ENCODE results near the gene CAPN10. TPM values are rescaled to one million over a fixed set of nuclear protein-coding genes. Genes with fewer than 3 reads are reported as not detected.
A peak's percentile ranks its signal among the peaks of the same experiment; 100 is the strongest.

CAPN10 gene
- total and polyA plus RNA-seq, 5 experiments from 2014 or later, result 6.7 to 93.2 (median 21.4) TPM

- DNase-seq (peak in 1 of 10 donors; percentile 43), ATAC-seq (no peak)
- Mint-ChIP-seq H3K9me3 (peaks cover 0 to 30% (median 10%) of the 10 kb centered on the region in 9 donors), H3K27ac (no peak overlapping the region), H3K36me3 (peaks cover 0 to 20% (median 15%) of the 10 kb centered on the region in 3 donors), H3K4me1 (peaks cover 4 to 9% (median 5%) of the 10 kb centered on the region in 4 donors), H3K4me3 (no peak overlapping the region), H3K27me3 (no peaks in the 10 kb centered on the region)
- POLR2A ChIA-PET, result no interaction called here
Observed at GRCh38 chr2:240631548-240632305, 45.2 kb downstream of the CAPN10 start.

DNA sequence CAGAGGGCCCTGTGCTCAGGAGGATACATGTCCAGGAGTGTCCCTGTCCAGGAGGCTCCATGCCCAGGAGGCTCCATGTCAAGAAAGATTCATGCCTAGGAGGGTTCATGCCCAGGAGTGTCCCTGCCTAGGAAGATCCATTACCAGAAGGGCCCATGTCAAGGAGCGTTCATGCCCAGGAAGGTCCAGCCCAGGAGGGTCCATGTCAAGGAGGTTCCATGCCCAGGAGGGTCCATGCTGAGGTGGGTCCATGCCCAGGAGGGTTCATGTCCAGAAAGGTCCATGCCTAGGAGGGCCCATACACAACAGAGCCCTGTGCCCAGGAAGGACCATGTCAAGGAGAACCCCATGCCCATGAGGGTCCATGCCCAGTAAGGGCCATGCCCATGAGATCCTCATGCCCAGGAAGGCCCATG, 45.8 kb downstream of the CAPN10 start:
- Mint-ChIP-seq H3K36me3 (peaks cover 0 to 20% (median 15%) of the 10 kb centered on the region in 3 donors), H3K4me3 (no peak overlapping the region), H3K9me3 (peaks cover 0 to 30% (median 10%) of the 10 kb centered on the region in 9 donors), H3K27me3 (no peaks in the 10 kb centered on the region), H3K4me1 (peaks cover 0 to 4% (median 0%) of the 10 kb centered on the region in 4 donors), H3K27ac (no peak overlapping the region)
- DNase-seq (peak in 2 of 10 donors; percentile 12 to 50), ATAC-seq (no peak)
- POLR2A ChIA-PET, result no interaction called here

DNA sequence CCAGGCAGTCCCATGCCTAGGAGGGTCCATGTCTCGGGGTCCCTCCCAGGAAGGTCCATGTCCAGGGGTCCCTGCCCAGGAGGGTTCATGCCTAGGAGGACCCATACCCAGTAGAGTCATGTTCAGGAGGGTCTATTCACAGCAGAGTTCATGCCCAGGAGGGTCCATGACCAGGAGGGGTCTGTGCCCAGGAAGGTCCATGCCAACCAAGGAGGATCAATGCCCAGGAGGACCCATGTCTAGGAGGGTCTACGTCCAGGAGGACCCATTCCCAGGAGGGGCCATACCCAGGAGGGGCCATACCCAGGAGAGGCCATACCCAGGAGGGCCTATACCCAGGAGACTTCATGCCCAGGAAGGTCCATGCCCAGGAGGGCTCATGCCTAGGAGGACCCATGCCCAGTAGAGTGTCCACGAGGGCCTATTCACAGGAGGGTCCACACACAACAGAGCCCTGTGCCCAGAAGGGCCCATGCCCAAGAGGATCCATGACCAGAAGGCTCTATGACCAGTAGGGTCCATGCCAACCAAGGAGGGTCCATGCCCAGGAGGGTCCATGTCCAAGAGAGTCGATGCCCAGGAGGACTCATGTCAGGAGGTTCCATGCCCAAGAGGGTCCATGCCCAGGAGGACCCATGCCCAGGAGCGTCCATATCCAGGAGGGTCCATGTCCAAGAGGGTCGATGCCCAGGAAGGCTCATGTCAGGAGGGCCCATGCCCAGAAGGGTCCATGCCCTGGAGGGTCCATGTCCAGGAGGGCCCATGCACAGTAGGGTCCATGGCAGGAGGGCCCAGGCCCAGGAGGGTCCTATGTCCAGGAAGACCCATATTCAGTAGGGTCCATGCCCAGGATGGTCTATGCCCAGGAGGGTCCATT, 48.8 kb downstream of the CAPN10 start:
- ATAC-seq (no peak), DNase-seq (peak in 1 of 10 donors; percentile 59)
- Mint-ChIP-seq H3K4me3 (no peak overlapping the region), H3K4me1 (peaks cover 0 to 5% (median 0%) of the 10 kb centered on the region in 4 donors), H3K27me3 (no peaks in the 10 kb centered on the region), H3K27ac (peak overlapping the region in 1 of 10 donors; percentile 56), H3K36me3 (peaks cover 0 to 20% (median 15%) of the 10 kb centered on the region in 3 donors), H3K9me3 (peaks cover 0 to 30% (median 10%) of the 10 kb centered on the region in 9 donors)
- POLR2A ChIA-PET, result interaction anchor here (1.1 kb wide), 1 partner anchor 13 kb away, joined by 4 read pairs; no protein-coding TSS in a partner anchor

GRCh38 chr2:240635998-240636547, 49.5 kb downstream of the CAPN10 start:
- no peak overlapping the region for H3K27ac Mint-ChIP-seq
- DNase-seq (peak in 1 of 10 donors; percentile 58), ATAC-seq (no peak)
- H3K36me3 Mint-ChIP-seq, result peaks cover 0 to 20% (median 15%) of the 10 kb centered on the region in 3 donors
- peaks cover 0 to 5% (median under 1%) of the 10 kb centered on the region in 4 donors for H3K4me1 Mint-ChIP-seq
- POLR2A ChIA-PET, result interaction anchor here (1.1 kb wide), 1 partner anchor 14 kb away, joined by 4 read pairs; no protein-coding TSS in a partner anchor
- no peaks in the 10 kb centered on the region for H3K27me3 Mint-ChIP-seq
- no peak overlapping the region for H3K4me3 Mint-ChIP-seq
- peaks cover 0 to 30% (median 10%) of the 10 kb centered on the region in 9 donors for H3K9me3 Mint-ChIP-seq

DNA sequence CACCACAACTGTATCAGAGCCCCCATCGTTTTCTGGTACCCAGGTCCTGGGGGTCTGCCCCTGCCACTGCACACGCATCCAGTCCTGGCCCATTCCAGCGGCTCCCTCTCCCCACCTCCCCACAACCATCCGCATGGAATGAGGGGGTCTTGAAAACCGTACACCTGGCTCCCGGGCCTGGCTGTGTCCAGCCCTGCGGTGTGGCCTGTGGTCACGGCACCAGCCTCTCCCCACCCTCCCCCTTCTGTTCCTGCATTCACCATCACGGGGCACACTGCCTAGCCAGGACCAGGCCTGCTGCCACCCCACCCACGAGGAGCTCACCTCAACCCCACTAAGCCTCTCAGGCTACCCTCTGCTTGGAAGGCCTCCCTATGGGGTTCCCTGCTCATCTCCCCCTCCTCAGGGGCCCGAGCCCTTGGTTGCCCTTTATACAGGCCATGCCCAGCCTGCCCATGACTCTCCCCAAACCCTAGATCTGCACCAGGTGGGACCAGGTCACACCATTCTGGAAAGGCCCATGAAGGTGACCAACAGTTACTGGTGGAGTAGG, 50.1 kb downstream of the CAPN10 start:
- Mint-ChIP-seq H3K4me3 (no peak overlapping the region), H3K36me3 (peaks cover 0 to 20% (median 15%) of the 10 kb centered on the region in 3 donors), H3K9me3 (peaks cover 0 to 30% (median 10%) of the 10 kb centered on the region in 9 donors), H3K27me3 (no peaks in the 10 kb centered on the region), H3K4me1 (peaks cover 0 to 5% (median 1%) of the 10 kb centered on the region in 4 donors), H3K27ac (no peak overlapping the region)
- ATAC-seq (no peak), DNase-seq (peak in 1 of 10 donors; percentile 30)
- POLR2A ChIA-PET, result interaction anchor here (1.1 kb wide), 1 partner anchor 14 kb away, joined by 4 read pairs; no protein-coding TSS in a partner anchor

GRCh38 chr2:240637116-240637900, 50.8 kb downstream of the CAPN10 start:
- no peak overlapping the region for H3K4me3 Mint-ChIP-seq
- POLR2A ChIA-PET, result no interaction called here
- H3K4me1 Mint-ChIP-seq, result peaks cover 0 to 5% (median 1%) of the 10 kb centered on the region in 4 donors
- H3K27me3 Mint-ChIP-seq, result no peaks in the 10 kb centered on the region
- H3K36me3 Mint-ChIP-seq, result peaks cover 0 to 20% (median 15%) of the 10 kb centered on the region in 3 donors
- H3K27ac Mint-ChIP-seq, result peak overlapping the region in 2 of 10 donors; percentile 22 to 48
- no peak for ATAC-seq
- H3K9me3 Mint-ChIP-seq, result peaks cover 0 to 27% (median 10%) of the 10 kb centered on the region in 9 donors
- peak in 1 of 10 donors; percentile 14 for DNase-seq

GRCh38 chr2:240637901-240638345, 51.4 kb downstream of the CAPN10 start:
- POLR2A ChIA-PET, result no interaction called here
- H3K27me3 Mint-ChIP-seq, result no peaks in the 10 kb centered on the region
- H3K4me1 Mint-ChIP-seq, result peaks cover 0 to 5% (median 1%) of the 10 kb centered on the region in 4 donors
- peak overlapping the region in 2 of 10 donors; percentile 26 to 89 for H3K27ac Mint-ChIP-seq
- DNase-seq, result no peak
- no peak for ATAC-seq
- H3K4me3 Mint-ChIP-seq, result no peak overlapping the region
- H3K36me3 Mint-ChIP-seq, result peaks cover 0 to 19% (median 13%) of the 10 kb centered on the region in 3 donors
- peaks cover 0 to 21% (median 9%) of the 10 kb centered on the region in 9 donors for H3K9me3 Mint-ChIP-seq

GRCh38 chr2:240638512-240639160, 52.1 kb downstream of the CAPN10 start:
- POLR2A ChIA-PET, result no interaction called here
- Mint-ChIP-seq H3K9me3 (peaks cover 0 to 14% (median 3%) of the 10 kb centered on the region in 9 donors), H3K4me1 (peaks cover 0 to 5% (median 2%) of the 10 kb centered on the region in 4 donors), H3K36me3 (peaks cover 0 to 12% (median 6%) of the 10 kb centered on the region in 3 donors), H3K27ac (peak overlapping the region in 2 of 10 donors; percentile 76 to 89), H3K4me3 (no peak overlapping the region), H3K27me3 (no peaks in the 10 kb centered on the region)
- ATAC-seq, result no peak
- peak in 1 of 10 donors; percentile 6 for DNase-seq

GRCh38 chr2:240639566-240639965, 53.0 kb downstream of the CAPN10 start:
- Mint-ChIP-seq H3K36me3 (peaks cover 0 to 5% (median under 1%) of the 10 kb centered on the region in 3 donors), H3K4me3 (no peak overlapping the region), H3K9me3 (peaks cover 0 to 5% (median under 1%) of the 10 kb centered on the region in 9 donors), H3K4me1 (peaks cover 0 to 5% (median 2%) of the 10 kb centered on the region in 4 donors), H3K27ac (peak overlapping the region in 1 of 10 donors; percentile 37), H3K27me3 (no peaks in the 10 kb centered on the region)
- DNase-seq, result no peak
- no peak for ATAC-seq
- POLR2A ChIA-PET, result no interaction called here

GRCh38 chr2:240640939-240641338, 54.4 kb downstream of the CAPN10 start:
- POLR2A ChIA-PET, result interaction anchor here (1.1 kb wide), 1 partner anchor 54 kb away, joined by 3 read pairs; the partner anchor contains the start of gene CAPN10
- Mint-ChIP-seq H3K4me1 (peaks cover 0 to 10% (median 4%) of the 10 kb centered on the region in 4 donors), H3K4me3 (no peak overlapping the region), H3K36me3 (no peaks in the 10 kb centered on the region), H3K9me3 (no peaks in the 10 kb centered on the region), H3K27me3 (no peaks in the 10 kb centered on the region), H3K27ac (peak overlapping the region in 1 of 10 donors; percentile 1)
- no peak for ATAC-seq
- DNase-seq, result no peak

All from naive thymus-derived CD8-positive, alpha-beta T cell (primary cell).